ENCODE data around the gene TFDP1. TPM values are rescaled to one million over a fixed set of nuclear protein-coding genes. Genes with fewer than 3 reads are reported as not detected.

The TFDP1 gene
- polyA plus RNA-seq, 3 donors = 30.3 to 54.0 (median 37.6) TPM

DNA sequence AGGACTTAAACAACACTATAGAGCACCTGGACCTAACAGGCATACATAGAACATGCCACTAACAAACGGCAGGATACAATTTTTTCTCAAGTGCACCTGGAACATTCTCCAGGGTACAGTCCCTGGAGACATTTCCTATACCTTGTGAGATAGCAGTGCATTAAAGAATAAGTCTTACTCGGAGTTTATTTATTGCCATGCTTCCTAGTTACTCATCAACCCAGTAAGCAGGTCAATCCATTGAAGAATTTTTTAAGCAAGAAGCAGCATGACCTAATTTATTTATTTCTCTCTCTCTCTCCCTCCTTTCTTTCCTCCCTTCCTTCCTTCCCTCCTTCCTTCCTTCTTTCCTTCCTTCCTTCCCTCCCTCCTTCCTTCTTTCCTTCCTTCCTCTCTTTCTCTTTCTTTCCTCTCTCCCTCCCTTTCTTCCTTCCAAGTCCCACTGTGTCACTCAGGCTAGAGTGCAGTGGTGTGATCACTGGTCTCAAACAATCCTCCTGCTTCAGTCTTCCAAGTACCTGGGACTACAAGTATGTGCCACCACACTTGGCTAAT, 6.6 kb upstream of the TFDP1 start:
- 100% methylated on average over 1 of the region's 2 CpGs for WGBS (ENCODE audit: insufficient coverage)
- no peak overlapping the region for H3K27ac Mint-ChIP-seq
- Histone ChIP-seq H3K79me2 (ENCODE audit: insufficient read depth, low read length) (no peaks in the 10 kb centered on the region), H3K4me3 (replicated peaks in 1 of 3; ENCODE audit: low read depth in 2 of 3, low read length in 3 of 3) (no peak overlapping the region), H3K4me2 (replicated peaks; ENCODE audit: extremely low read depth, low read length, poor library complexity, severe bottlenecking) (no peak overlapping the region), H3K9me3 (replicated peaks in 1 of 2; ENCODE audit: control insufficient read depth in 1 of 2, insufficient read depth in 1 of 2, low read length in 2 of 2) (peaks cover 0 to 7% of the 10 kb centered on the region in 2 donors), H3K9ac (ENCODE audit: insufficient read depth, low read length, poor library complexity, severe bottlenecking) (no peak overlapping the region), H2AFZ (ENCODE audit: insufficient read depth, low read depth, low read length, poor library complexity, severe bottlenecking) (no peak overlapping the region), H4K20me1 (ENCODE audit: insufficient read depth, low read length) (no peaks in the 10 kb centered on the region), H3K27ac (ENCODE audit: low read depth in 1 of 2, low read length in 2 of 2) (no peak overlapping the region), H3K36me3 (replicated peaks in 1 of 2; ENCODE audit: control insufficient read depth in 1 of 2, insufficient read depth in 2 of 2, low read length in 2 of 2) (no peaks in the 10 kb centered on the region), H3K27me3 (ENCODE audit: control insufficient read depth in 2 of 2, insufficient read depth in 2 of 2, low read length in 2 of 2) (no peaks in the 10 kb centered on the region), H3K4me1 (ENCODE audit: control insufficient read depth in 1 of 2, insufficient read depth in 2 of 2, low read length in 2 of 2) (no peaks in the 10 kb centered on the region)
- peaks cover 8 to 26% (median 16%) of the 10 kb centered on the region in 7 donors for H3K9me3 Mint-ChIP-seq
- TF ChIP-seq, protein P1, sequence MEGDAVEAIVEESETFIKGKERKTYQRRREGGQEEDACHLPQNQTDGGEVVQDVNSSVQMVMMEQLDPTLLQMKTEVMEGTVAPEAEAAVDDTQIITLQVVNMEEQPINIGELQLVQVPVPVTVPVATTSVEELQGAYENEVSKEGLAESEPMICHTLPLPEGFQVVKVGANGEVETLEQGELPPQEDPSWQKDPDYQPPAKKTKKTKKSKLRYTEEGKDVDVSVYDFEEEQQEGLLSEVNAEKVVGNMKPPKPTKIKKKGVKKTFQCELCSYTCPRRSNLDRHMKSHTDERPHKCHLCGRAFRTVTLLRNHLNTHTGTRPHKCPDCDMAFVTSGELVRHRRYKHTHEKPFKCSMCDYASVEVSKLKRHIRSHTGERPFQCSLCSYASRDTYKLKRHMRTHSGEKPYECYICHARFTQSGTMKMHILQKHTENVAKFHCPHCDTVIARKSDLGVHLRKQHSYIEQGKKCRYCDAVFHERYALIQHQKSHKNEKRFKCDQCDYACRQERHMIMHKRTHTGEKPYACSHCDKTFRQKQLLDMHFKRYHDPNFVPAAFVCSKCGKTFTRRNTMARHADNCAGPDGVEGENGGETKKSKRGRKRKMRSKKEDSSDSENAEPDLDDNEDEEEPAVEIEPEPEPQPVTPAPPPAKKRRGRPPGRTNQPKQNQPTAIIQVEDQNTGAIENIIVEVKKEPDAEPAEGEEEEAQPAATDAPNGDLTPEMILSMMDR (IDR thresholded peaks at IDR 0.05) = no peak
- peaks cover 0 to 3% of the 10 kb centered on the region in 2 donors for H3K36me3 Mint-ChIP-seq
- DNase-seq = no peak
- no peaks in the 10 kb centered on the region for H3K4me1 Mint-ChIP-seq
- intact Hi-C loops (cut with micrococcal nuclease) = no loop called here
- H3K4me3 Mint-ChIP-seq = no peak overlapping the region
- H3K27me3 Mint-ChIP-seq (ENCODE audit: low read depth in 3 of 3) = peaks cover 2 to 7% (median 2%) of the 10 kb centered on the region in 3 donors

DNA sequence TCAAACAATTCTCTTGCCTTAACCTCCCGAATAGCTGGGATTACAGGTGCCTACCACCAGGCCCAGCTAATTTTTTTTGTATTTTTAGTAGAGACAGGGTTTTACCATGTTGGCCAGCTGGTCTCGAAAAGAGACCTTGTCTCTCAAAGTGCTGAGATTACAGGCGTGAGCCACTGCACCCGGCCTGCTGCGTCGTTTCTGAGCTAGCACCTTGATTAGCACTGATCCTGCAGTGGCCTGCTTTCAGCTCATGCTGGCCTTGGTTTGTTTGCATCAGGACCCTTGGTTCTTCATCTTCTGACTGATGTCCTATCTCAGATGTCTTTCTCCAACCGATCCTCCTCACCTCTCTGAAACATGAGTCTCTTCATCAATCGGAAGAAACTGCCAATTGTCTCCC, 4.9 kb upstream of the TFDP1 start:
- intact Hi-C loops (cut with micrococcal nuclease) = no loop called here
- Histone ChIP-seq H3K27me3 (ENCODE audit: control insufficient read depth in 2 of 2, insufficient read depth in 2 of 2, low read length in 2 of 2) (no peaks in the 10 kb centered on the region), H3K27ac (ENCODE audit: low read depth in 1 of 2, low read length in 2 of 2) (no peak overlapping the region), H3K36me3 (replicated peaks in 1 of 2; ENCODE audit: control insufficient read depth in 1 of 2, insufficient read depth in 2 of 2, low read length in 2 of 2) (no peaks in the 10 kb centered on the region), H3K4me1 (ENCODE audit: control insufficient read depth in 1 of 2, insufficient read depth in 2 of 2, low read length in 2 of 2) (peaks cover 0 to 3% of the 10 kb centered on the region in 2 donors), H3K9me3 (replicated peaks in 1 of 2; ENCODE audit: control insufficient read depth in 1 of 2, insufficient read depth in 1 of 2, low read length in 2 of 2) (peaks cover 0 to 7% of the 10 kb centered on the region in 2 donors), H3K4me2 (replicated peaks; ENCODE audit: extremely low read depth, low read length, poor library complexity, severe bottlenecking) (no peak overlapping the region), H2AFZ (ENCODE audit: insufficient read depth, low read depth, low read length, poor library complexity, severe bottlenecking) (no peak overlapping the region), H3K4me3 (replicated peaks in 1 of 3; ENCODE audit: low read depth in 2 of 3, low read length in 3 of 3) (no peak overlapping the region), H3K79me2 (ENCODE audit: insufficient read depth, low read length) (no peaks in the 10 kb centered on the region), H3K9ac (ENCODE audit: insufficient read depth, low read length, poor library complexity, severe bottlenecking) (no peak overlapping the region), H4K20me1 (ENCODE audit: insufficient read depth, low read length) (no peaks in the 10 kb centered on the region)
- peaks cover 2 to 6% (median 3%) of the 10 kb centered on the region in 3 donors for H3K27me3 Mint-ChIP-seq (ENCODE audit: low read depth in 3 of 3)
- H3K4me1 Mint-ChIP-seq = peaks cover 2% of the 10 kb centered on the region
- no peak overlapping the region for H3K4me3 Mint-ChIP-seq
- no peak for DNase-seq
- H3K9me3 Mint-ChIP-seq = peaks cover 8 to 19% (median 16%) of the 10 kb centered on the region in 7 donors
- H3K27ac Mint-ChIP-seq = no peak overlapping the region
- 98% methylated on average over 7 of the region's 8 CpGs for WGBS (ENCODE audit: insufficient coverage)
- TF ChIP-seq, protein P1 (IDR thresholded peaks at IDR 0.05) = no peak
- H3K36me3 Mint-ChIP-seq = peaks cover 0 to 3% of the 10 kb centered on the region in 2 donors

Data from CD14-positive monocyte (primary cell).